NCI-H2081 treated with DMSO at 0.1 percent for 48 hours (cell line): ENCODE results near the gene ICA1L.
"Not testable (repeated sequence)": the region's sequence is repeated elsewhere in the genome, so short reads cannot be mapped to it uniquely, and the experiment has no call there.

ENCODE experiments used
- DNase-seq: peaks from one replicate; lab custom pipeline; 2025; lab: John Stamatoyannopoulos, UW

ICA1L gene

GRCh38 chr2:202847693-202848524 is 23.7 kb downstream of the ICA1L start:
- no peak for DNase-seq

GRCh38 chr2:202844656-202845055 is 26.9 kb downstream of the ICA1L start:
- DNase-seq, result no peak

GRCh38 chr2:202842690-202843089 is 28.9 kb downstream of the ICA1L start:
- DNase-seq, result no peak

GRCh38 chr2:202841090-202841867 is 30.3 kb downstream of the ICA1L start:
- DNase-seq, result no peak

- no peak for DNase-seq
Observed at GRCh38 chr2:202831242-202832220, 40.0 kb downstream of the ICA1L start.

GRCh38 chr2:202824901-202825300 is 46.7 kb downstream of the ICA1L start:
- no peak for DNase-seq

GRCh38 chr2:202822411-202822810 is 49.2 kb downstream of the ICA1L start:
- no peak for DNase-seq

GRCh38 chr2:202821206-202822160 is 50.1 kb downstream of the ICA1L start:
- no peak for DNase-seq

- DNase-seq, result no peak
Observed at GRCh38 chr2:202818321-202818720, 53.2 kb downstream of the ICA1L start.

- no peak for DNase-seq
Observed at GRCh38 chr2:202817771-202818170, 53.8 kb downstream of the ICA1L start.

GRCh38 chr2:202815548-202816360 is 55.8 kb downstream of the ICA1L start:
- DNase-seq, result no peak

- no peak for DNase-seq
Observed at GRCh38 chr2:202814226-202814625, 57.3 kb downstream of the ICA1L start.

- no peak for DNase-seq
Observed at GRCh38 chr2:202813387-202813786, 58.2 kb downstream of the ICA1L start.

- DNase-seq, result no peak
Observed at GRCh38 chr2:202808754-202809153, 62.8 kb downstream of the ICA1L start.

GRCh38 chr2:202807431-202808138 is 64.0 kb downstream of the ICA1L start:
- DNase-seq, result not testable (repeated sequence)

GRCh38 chr2:202805911-202806310 is 65.7 kb downstream of the ICA1L start:
- not testable (repeated sequence) for DNase-seq

- no peak for DNase-seq
Observed at GRCh38 chr2:202797944-202798343, 73.6 kb downstream of the ICA1L start.

- no peak for DNase-seq
Observed at GRCh38 chr2:202790676-202791075, 80.9 kb downstream of the ICA1L start.

- no peak for DNase-seq
Observed at GRCh38 chr2:202786842-202787241, 84.7 kb downstream of the ICA1L start.
